Central memory CD8-positive, alpha-beta T cell (primary cell): ENCODE data around the gene SLC2A1.

Source experiments
- ATAC-seq: fragments of 150-1000 bp; cut with Tn5 transposase; replicated peaks from 2 replicates; pipeline ENCODE4 v1.10.0; 2022; ENCODE audit warnings: mild to moderate bottlenecking, moderate FRiP score, moderate number of reproducible peaks; ENCODE audit not compliant: poor library complexity, severe bottlenecking; ENCODE audit errors: extremely low read depth
- DNase-seq, 2 donors: peaks; one replicate each; pipeline ENCODE4 v3.0.0; 2021; ENCODE audit warnings: low spot score in 2 of 2
- H3K27ac Mint-ChIP-seq: one replicate; pipeline ENCODE4 v1.8.0; 2022; ENCODE audit warnings: low read depth, mild to moderate bottlenecking, moderate library complexity, mixed read lengths
- H3K27me3 Mint-ChIP-seq: one replicate; pipeline ENCODE4 v1.8.0; 2022; ENCODE audit warnings: mixed read lengths
- H3K36me3 Mint-ChIP-seq: one replicate; pipeline ENCODE4 v1.8.0; 2022; ENCODE audit warnings: mild to moderate bottlenecking, moderate library complexity, mixed read lengths; ENCODE audit not compliant: insufficient read depth
- H3K4me1 Mint-ChIP-seq: one replicate; pipeline ENCODE4 v1.8.0; 2022; ENCODE audit warnings: mixed read lengths
- H3K4me3 Mint-ChIP-seq: one replicate; pipeline ENCODE4 v1.8.0; 2022; ENCODE audit warnings: mild to moderate bottlenecking, moderate library complexity, mixed read lengths
- H3K9me3 Mint-ChIP-seq: one replicate; pipeline ENCODE4 v1.8.0; 2022; ENCODE audit warnings: mixed read lengths

SLC2A1 gene

DNA sequence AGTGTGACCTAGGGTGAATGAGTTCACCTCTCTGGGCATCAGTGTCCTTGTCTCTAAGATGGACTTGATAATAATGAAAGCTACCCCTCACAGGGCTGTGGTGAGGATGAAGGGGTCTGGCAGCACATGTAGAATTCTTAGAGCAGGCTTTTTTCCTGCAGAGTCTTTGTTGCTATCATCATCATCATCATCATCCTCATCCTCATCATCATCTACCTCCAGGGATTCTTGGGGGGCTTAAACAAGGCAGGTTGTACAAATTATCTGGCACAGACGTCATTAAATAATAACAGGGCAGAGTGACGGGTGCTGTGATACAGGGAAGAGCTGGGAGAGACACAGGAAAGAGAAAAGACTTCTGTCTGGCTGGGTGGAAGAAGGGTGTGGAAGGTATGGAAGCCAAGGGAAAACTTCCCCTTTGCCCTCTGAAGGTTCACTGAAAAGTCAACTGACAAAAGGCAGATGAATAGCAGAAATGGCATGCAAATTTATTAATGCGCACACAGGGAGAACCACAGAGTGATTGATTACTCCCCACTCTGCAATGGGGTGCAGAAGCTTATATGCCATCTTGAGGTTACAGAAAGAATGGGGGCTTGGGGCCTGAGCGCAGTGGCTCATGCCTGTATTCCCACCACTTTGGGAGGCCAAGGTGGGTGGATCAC lies 17.0 kb upstream of the SLC2A1 start:
- Mint-ChIP-seq H3K27ac (no peak overlapping the region), H3K9me3 (no peaks in the 10 kb centered on the region), H3K36me3 (peaks cover 2% of the 10 kb centered on the region), H3K4me1 (no peaks in the 10 kb centered on the region), H3K4me3 (no peak overlapping the region), H3K27me3 (no peaks in the 10 kb centered on the region)
- ATAC-seq (no peak), DNase-seq (no peak)

DNA sequence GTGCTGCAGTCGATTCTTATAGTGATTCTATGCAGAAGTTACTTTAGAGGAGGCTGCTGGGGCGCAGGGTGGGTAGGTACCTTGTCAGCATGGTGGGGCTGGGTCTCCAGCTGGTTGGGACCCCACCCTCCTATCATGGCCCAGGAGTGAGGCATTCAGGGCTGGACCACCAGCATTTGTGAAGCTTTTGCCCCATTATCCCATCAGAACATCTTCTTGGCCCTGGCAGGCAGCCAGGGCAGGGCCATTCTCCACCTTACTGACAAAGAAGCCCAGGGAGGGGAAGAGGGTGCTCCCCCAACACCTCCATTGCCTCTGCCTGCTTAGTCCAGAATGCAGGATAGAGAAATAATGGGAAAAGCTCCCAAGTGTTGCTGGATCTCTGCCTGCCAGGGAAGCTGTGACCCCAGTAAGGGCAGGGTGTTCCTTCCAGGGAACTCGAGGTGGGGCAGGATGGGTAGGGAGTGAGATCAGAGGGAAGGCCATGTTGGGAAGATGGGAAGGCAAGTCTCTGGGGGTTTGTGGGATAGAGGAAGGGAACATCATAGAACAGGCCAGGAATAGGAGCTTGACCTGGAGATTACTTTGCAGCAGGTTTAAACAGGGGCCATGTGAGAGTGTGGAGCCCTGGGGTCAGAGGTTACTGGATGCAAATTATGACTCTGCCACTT lies 16.2 kb upstream of the SLC2A1 start:
- no peak overlapping the region for H3K4me3 Mint-ChIP-seq
- no peaks in the 10 kb centered on the region for H3K4me1 Mint-ChIP-seq
- no peak overlapping the region for H3K27ac Mint-ChIP-seq
- peaks cover 2% of the 10 kb centered on the region for H3K36me3 Mint-ChIP-seq
- DNase-seq (no peak), ATAC-seq (no peak)
- no peaks in the 10 kb centered on the region for H3K9me3 Mint-ChIP-seq
- no peaks in the 10 kb centered on the region for H3K27me3 Mint-ChIP-seq

- Mint-ChIP-seq H3K4me1 (no peaks in the 10 kb centered on the region), H3K4me3 (no peak overlapping the region), H3K27me3 (no peaks in the 10 kb centered on the region), H3K36me3 (no peaks in the 10 kb centered on the region), H3K9me3 (no peaks in the 10 kb centered on the region), H3K27ac (no peak overlapping the region)
- no peak for ATAC-seq
- DNase-seq, result no peak
Observed at GRCh38 chr1:42973799-42974198, 15.1 kb upstream of the SLC2A1 start.

- H3K9me3 Mint-ChIP-seq, result no peaks in the 10 kb centered on the region
- H3K27ac Mint-ChIP-seq, result no peak overlapping the region
- H3K4me1 Mint-ChIP-seq, result no peaks in the 10 kb centered on the region
- no peaks in the 10 kb centered on the region for H3K27me3 Mint-ChIP-seq
- DNase-seq (no peak), ATAC-seq (no peak)
- H3K4me3 Mint-ChIP-seq, result no peak overlapping the region
- H3K36me3 Mint-ChIP-seq, result no peaks in the 10 kb centered on the region
Observed at GRCh38 chr1:42973286-42973685, 14.6 kb upstream of the SLC2A1 start.

GRCh38 chr1:42971841-42972291 lies 13.2 kb upstream of the SLC2A1 start:
- no peaks in the 10 kb centered on the region for H3K9me3 Mint-ChIP-seq
- ATAC-seq (no peak), DNase-seq (no peak)
- H3K4me1 Mint-ChIP-seq, result no peaks in the 10 kb centered on the region
- H3K27me3 Mint-ChIP-seq, result no peaks in the 10 kb centered on the region
- no peak overlapping the region for H3K4me3 Mint-ChIP-seq
- H3K27ac Mint-ChIP-seq, result no peak overlapping the region
- no peaks in the 10 kb centered on the region for H3K36me3 Mint-ChIP-seq

DNA sequence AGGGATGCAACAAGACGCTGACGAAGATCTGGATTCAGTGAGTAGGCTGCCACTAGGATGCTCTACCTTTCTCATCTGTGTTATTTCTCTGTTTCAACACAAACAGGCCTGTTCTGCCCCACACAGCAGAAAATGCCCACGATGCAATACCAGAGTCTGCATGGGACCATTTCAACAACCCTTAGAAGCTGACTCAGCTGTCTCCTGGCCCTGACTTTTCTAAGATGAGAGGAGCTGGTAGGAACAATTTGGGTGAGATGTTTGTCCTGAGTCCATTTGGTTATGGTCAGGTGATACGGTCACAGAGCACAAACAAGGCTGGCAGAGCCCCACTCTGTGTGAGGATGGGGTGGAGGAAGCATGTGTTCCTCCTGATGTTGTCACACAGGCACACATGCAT lies 11.5 kb upstream of the SLC2A1 start:
- DNase-seq (no peak), ATAC-seq (no peak)
- no peaks in the 10 kb centered on the region for H3K27me3 Mint-ChIP-seq
- H3K4me1 Mint-ChIP-seq, result no peaks in the 10 kb centered on the region
- H3K27ac Mint-ChIP-seq, result no peak overlapping the region
- no peaks in the 10 kb centered on the region for H3K9me3 Mint-ChIP-seq
- H3K4me3 Mint-ChIP-seq, result no peak overlapping the region
- H3K36me3 Mint-ChIP-seq, result no peaks in the 10 kb centered on the region

GRCh38 chr1:42968654-42969053 lies 10.0 kb upstream of the SLC2A1 start:
- no peak for ATAC-seq
- DNase-seq, result no peak
- Mint-ChIP-seq H3K36me3 (no peaks in the 10 kb centered on the region), H3K4me1 (peaks cover under 1% of the 10 kb centered on the region), H3K9me3 (no peaks in the 10 kb centered on the region), H3K4me3 (no peak overlapping the region), H3K27ac (no peak overlapping the region), H3K27me3 (no peaks in the 10 kb centered on the region)

DNA sequence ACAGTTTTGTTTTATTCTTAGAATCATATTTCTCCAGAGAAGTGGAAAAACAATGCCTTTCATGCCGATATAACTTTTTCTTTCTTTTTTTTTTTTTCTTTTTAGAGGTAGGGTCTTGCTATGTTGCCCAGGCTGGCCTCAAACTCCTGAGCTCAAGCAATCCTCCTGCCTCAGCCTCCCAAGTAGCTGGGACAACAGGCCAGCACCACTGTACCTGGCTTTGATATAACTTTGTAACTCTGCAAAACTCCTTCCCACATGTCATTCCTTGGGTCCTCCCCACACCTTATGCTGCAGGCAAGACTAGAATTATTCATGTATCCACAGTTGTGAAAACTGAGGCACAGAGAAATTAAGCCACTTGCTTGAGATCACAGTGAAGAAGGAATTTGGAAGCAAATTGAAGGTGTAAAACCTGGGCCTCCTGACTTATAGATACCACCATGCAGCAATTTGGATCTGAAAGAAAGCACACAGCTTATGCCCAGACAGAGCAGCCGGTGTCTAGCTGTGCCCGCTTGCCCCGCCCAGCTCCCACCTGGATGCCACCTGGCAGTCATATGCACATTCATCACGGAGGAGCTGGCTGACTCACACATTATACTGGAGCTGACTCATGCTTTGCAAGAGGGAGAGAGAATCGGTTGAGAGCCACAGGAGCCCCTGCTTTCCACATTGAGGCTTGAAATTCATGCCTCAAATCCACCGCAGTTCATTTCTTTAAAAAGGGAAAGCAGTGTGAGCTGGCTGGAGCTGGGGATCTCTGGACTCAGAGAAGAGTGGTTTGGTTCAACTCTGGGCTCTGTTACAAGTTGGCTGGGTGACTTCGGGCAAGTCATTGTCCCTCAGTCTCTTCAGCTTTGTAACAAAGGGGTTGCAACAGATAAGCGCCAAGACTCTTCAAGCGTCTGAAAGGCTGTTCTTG lies 8.3 kb upstream of the SLC2A1 start:
- DNase-seq (no peak), ATAC-seq (no peak)
- Mint-ChIP-seq H3K9me3 (no peaks in the 10 kb centered on the region), H3K36me3 (peaks cover 3% of the 10 kb centered on the region), H3K27ac (no peak overlapping the region), H3K27me3 (no peaks in the 10 kb centered on the region), H3K4me3 (no peak overlapping the region), H3K4me1 (peaks cover 13% of the 10 kb centered on the region)

DNA sequence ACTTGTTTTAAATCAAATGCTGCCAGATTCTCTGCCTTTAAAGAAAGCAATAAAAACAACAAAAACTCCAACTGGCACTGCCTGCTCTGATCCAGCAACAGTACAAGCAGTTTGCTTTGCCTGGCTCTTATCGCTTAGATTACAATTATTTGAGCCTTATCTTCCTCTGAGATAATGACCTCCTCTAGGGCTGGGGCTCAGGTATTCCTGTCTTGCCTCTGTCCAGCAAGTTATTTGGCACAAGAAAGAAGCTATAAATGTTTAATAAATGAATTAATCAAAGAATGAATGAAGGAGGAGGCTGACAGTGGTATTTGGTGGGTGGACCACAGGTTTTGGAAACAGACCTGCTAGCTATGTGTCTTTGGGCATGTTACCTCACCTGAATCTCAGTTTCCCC lies 6.7 kb upstream of the SLC2A1 start:
- H3K9me3 Mint-ChIP-seq, result no peaks in the 10 kb centered on the region
- ATAC-seq (no peak), DNase-seq (no peak)
- peaks cover 3% of the 10 kb centered on the region for H3K36me3 Mint-ChIP-seq
- no peak overlapping the region for H3K27ac Mint-ChIP-seq
- H3K4me3 Mint-ChIP-seq, result no peak overlapping the region
- peaks cover 14% of the 10 kb centered on the region for H3K4me1 Mint-ChIP-seq
- no peaks in the 10 kb centered on the region for H3K27me3 Mint-ChIP-seq

GRCh38 chr1:42964044-42964812 lies 5.6 kb upstream of the SLC2A1 start:
- Mint-ChIP-seq H3K9me3 (no peaks in the 10 kb centered on the region), H3K4me1 (peaks cover 15% of the 10 kb centered on the region), H3K36me3 (peaks cover 6% of the 10 kb centered on the region), H3K27ac (no peak overlapping the region), H3K27me3 (no peaks in the 10 kb centered on the region), H3K4me3 (no peak overlapping the region)
- DNase-seq (no peak), ATAC-seq (no peak)

DNA sequence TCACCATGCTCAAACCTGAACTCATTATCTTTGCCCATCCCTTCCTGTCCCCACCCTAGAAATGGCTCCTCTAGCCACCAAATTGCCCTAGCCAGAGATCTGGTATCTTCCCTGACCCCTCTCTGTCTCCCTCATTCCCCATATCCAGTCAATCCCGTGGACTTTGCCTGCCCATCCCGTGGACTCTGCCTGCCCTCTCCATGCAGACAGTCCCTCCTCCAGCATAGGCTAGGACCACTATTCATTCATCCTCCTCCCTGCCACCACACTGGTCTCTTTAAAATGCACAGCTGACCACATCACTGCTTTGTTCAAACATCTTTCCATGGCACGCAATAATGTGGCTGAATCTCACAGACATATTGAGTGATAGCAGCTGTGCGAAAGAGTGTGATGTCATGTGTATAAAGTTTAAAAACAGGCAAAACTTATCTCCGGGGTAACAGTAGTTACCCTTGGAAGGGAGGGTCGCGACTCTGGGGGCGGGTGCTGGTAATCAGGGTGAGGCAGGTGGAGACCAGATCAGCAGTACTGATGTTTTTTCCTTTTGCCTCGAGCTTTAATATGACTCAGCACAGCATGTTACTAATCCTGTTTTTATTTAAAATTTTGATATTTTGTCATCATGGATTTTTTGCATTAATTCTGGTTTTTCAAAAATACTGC lies 4.8 kb upstream of the SLC2A1 start:
- Mint-ChIP-seq H3K4me3 (no peak overlapping the region), H3K27me3 (no peaks in the 10 kb centered on the region), H3K27ac (no peak overlapping the region), H3K4me1 (peaks cover 22% of the 10 kb centered on the region), H3K36me3 (peaks cover 10% of the 10 kb centered on the region), H3K9me3 (no peaks in the 10 kb centered on the region)
- ATAC-seq (no peak), DNase-seq (no peak)
